ENCODE measurements around the gene CGB7.
"Not testable (repeated sequence)": the region's sequence is repeated elsewhere in the genome, so short reads cannot be mapped to it uniquely, and the experiment has no call there.

GRCh38 chr19:49018388-49019241 lies 38.9 kb downstream of the CGB7 start:
- not testable (repeated sequence) for TF ChIP-seq POLR2AphosphoS5, CTCF (IDR thresholded peaks at IDR 0.05)

Data from sigmoid colon (tissue), 4 donors.